HK-2 (cell line): ENCODE results near the gene PRCD.

Experiments used
- DNase-seq: peaks from one replicate; pipeline ENCODE4 v3.0.0-alpha.2; 2018; ENCODE audit not compliant: unreplicated experiment

The PRCD gene

DNA sequence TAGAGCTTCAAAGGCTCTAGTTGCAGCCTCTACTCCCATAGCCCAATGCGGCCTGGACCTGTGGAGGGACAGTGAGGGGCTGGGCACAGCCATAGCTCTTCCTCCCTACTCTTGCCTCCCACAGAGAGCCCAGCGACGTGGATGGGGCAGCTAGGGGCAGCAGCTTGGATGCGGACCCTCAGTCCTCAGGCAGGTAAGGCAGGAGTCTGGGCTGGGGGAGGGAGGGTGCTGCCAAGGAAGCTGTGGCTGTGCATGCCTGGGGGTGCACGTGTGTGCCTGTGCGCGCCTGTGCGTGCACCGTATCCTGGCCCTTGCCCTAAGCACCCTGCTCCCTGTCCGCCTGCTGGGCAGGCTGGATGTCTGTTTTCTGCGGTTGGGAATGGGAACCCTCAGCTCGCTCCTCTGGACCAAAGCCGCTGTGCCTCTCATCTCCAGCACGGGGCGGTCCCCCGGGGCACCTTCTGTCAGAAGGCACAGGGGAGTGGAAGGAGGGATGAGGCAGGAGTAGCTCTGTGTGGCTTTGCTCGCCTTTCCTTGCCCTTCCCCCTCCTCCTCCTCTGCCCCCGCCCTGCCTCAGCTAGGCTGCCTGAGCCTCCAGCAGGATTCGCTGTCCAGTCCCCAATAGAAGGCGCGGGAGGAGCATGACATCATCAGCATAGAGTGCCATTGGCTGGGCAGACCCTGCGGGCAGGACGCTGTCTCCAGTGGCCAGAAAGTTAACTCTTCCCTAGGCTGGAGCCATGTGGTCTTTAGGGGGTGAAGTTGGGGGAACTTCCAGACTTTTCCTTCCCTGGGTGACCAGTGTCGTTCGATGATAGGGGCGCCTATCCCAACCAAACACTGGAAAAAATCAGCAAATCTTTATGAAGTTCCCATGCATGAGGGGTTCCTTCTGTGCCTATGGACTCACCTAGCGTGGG is 797 bp downstream of the PRCD start:
- peak; percentile 93 for DNase-seq

GRCh38 chr17:76541739-76542454 is 2.1 kb downstream of the PRCD start:
- no peak for DNase-seq

GRCh38 chr17:76542566-76542971 is 2.7 kb downstream of the PRCD start:
- DNase-seq = no peak

- DNase-seq = no peak
These were observed 3.1 kb downstream of the PRCD start for GRCh38 chr17:76542984-76543383.

DNA sequence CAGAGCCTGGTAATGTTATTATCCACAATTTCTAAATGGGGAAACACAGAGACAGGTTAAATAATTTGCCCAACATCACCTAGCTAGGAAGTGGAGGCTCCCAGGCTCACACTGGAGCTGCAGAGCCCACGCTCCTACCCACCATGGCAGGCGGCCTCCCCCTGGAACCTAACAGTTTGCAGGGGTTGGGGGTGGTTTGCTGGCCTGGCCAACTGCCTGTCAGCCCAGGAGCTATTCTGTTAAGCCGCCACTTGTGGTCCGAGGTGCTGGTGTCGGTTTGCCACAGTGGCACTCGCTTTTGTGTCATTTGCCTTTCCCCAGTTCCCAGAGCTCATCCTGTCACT is 3.6 kb downstream of the PRCD start:
- no peak for DNase-seq

- DNase-seq = no peak
These were observed 4.1 kb downstream of the PRCD start for GRCh38 chr17:76543826-76544545.

DNA sequence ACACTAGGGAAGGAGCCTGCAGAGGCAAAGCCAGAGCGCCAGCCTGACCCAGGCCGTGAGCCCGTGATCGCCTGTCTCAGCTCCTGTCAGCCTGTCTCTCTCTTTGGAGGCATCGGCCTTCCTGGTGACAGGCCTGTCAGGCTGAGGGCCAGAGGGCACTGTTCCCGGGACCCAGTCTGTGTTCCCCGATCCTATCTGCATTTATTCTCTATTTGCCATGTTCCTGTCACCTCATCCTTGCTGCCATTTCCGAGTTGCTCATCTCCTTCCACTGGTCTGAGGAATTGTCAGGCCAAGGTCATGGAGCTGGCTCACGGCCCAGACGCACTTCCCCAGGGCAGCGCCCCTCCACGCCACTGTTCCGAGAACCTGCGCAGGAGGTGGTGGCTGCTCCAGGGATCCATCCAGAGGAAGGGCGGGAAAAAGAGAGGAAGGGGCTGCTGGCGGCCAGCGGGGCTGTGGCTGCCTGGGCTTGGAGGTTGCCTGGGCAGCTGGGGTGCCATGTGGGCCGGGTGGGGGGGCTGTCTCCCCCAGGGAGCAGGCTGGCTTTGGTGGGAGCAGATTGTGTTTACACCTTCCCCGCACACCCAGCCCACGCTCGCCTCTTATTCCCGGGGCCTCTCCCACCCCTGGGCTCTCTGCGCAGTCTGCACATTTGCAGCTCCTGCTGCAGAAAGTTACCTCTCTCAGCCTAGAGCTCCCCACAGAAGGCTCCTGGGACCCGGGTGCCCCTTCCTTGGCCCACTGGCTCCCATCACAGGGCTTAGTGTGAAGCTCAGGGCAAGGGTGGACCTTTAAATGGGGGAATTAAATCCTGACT is 4.9 kb downstream of the PRCD start:
- no peak for DNase-seq

DNA sequence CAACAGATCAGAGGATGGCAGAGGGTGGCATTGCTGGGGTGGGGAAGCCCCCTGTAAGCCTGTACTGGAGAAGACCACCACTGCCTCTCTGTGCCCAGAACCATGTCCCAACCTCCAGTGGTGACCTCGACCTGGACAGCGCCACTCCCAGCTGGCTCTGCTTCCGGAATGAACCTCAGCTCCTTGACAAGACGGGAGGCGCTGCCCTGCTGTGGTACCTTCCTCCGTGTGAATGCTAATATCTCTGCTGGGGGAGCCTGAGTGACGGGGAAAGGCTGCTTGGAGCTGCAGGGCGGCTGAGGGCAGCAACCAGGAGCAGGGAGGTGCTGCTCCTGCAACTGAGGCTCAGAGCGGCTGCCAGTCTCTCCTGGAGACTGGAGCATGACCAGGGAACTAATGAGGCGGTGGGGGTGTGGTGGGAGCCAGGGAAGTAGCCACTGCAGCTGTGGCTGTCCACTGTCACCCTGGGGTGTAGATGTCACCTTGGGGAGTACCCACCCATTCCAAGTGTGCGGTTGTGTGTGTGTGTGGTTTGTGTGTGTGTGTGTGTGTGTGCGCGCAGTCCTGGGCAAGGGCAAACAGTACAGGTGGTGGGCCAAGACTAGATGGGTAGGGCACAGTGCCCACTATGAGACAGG is 6.2 kb downstream of the PRCD start:
- DNase-seq = no peak

- no peak for DNase-seq
These were observed 6.8 kb downstream of the PRCD start for GRCh38 chr17:76546556-76547182.

DNA sequence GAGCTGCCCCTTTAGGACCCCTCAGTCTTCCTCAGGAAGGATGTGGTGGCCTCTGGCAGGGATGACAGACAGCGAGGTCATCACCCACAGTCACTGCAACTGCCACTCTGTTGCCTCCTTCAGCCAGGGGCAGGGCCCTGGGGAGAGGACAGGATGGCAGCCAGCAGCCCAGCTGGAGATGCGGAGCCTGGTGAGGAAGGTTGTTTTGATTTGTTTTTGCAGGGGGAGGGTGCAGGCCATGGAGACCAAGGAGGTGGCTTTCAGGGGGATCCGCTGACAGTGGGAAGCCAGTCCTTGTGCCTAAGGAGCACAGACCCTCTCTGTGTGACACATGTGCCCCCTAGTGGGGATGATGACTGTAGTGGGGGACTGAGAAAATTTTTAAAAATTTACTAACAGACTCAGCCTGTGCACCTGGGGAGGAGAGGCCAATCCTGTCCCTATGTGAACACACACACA is 7.4 kb downstream of the PRCD start:
- no peak for DNase-seq

DNA sequence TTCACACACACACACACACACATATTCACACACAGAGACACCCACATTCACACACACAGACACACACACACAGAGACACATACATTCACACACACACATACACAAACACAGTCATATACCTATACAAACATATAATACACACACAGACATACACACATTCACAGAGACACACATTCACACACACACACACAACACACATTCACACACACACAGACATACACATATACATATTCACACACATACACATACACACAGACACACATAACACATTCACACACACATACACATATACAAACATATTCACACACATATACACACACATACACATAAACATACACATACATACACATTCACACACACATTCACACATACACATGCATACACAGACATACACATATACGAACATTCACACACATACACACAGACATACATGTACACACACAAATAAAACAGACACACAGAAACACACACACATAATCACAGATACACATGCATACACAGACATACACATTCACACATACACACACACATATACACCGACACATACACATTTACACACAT is 7.9 kb downstream of the PRCD start:
- DNase-seq = no peak

DNA sequence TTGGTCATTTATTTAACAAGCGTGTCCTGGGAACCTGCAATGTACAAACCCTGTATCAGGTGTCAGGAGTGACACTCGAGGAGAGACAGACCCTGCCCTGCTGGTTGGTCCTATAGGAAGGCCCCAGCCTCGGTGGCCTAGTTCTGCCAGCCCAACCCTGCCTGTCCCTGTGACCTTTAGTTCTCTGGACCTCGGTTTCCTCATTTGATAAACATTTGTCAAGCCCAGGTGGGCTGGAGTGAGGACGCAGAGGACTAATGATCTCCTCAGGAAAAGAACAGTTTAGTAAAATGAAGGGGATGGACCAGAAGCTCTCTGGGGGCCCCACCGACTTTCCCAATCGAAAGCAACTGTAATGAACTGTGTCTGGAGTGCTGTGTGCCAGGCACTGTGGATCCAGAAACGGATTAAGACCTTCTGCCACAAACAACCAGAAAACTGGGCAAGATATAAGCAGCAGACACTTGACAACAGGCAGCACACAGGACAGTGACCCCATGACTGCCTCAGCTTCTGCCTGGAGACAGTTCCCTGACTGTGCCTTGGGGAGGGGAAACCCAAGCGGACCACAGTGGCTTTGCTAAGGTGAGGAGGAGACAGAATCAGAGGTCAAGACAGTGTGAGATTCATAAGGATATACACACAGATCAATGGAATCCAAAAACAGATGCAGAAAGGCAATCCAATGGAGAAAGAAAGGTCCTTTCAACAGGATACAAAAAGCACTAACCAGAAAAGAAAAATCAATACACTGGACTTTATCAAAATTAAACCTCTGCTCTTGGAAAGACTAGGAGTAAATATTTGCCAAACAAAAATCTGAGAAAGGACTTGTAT is 8.8 kb downstream of the PRCD start:
- DNase-seq = no peak

DNA sequence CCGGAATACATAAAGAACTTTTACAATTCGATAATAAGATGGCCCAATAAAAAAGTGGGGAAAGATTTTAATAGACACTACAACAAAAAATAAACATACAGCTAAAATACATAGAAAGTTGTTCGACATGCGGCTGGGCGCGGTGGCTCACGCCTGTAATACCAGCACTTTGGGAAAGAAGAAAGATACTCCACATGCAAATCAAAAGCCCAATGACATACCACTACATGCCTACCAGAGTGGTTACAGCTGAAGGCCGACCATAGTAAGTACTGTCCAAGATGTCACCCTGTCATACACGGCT is 9.3 kb downstream of the PRCD start:
- DNase-seq = no peak

DNA sequence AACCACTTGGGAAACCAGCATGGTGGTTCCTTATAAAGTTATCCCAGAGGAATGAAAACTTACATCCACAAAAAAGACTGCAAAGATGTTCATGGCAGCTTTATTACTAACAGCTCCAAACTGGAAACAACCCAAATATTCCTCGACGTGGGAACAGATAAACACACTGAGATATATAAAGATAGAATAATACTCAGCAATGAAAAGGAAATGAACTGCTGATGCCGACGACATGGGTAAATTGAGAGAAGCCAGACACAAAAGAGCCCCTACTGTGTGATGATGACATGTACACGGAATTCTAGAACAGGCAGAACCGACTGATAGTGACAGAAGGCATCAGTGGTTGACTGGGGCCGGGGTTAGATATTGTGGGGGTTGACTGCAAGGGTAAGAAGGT is 9.7 kb downstream of the PRCD start:
- DNase-seq = no peak

DNA sequence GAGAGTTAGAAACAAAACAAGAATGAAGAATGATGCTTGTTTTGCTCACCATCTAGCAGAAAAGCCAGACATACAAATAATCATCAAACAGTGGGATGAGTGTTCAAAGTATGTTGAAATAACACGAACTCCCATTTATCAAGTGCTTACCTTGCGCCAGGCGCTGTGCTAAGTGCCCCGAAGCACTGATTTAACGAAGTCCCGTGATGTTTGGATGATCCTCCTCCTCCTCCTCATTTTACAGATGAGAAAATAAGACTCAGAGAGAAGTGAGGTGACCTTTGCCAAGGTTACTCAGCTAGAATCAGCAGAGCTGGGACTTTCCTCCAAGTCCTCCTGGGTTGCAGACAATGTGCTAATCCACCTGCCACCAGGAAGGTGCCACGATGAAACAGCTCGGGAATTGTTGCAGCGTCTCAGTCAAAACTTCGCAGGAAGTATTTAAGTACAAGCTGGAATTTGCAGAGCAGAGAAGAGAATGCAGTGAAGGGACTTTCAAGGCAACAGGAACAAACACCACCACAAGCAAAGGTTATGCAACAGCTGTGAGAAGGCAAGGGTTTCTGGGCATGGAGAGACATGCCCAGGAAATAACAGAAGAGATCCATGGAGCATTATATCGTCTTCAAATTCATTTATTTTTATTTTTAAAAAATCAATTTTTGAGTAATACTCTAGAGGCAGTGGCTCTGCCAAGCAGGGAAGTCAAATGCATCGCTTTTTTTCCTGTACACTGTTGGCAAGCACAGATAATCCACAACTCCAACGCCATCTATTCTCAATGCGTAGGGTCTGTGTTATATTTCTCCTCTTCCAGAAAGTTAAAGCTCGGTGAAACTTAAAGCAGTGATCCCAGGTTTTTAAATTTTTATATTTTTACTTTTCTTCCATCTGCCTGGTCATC is 11.1 kb downstream of the PRCD start:
- no peak for DNase-seq

DNA sequence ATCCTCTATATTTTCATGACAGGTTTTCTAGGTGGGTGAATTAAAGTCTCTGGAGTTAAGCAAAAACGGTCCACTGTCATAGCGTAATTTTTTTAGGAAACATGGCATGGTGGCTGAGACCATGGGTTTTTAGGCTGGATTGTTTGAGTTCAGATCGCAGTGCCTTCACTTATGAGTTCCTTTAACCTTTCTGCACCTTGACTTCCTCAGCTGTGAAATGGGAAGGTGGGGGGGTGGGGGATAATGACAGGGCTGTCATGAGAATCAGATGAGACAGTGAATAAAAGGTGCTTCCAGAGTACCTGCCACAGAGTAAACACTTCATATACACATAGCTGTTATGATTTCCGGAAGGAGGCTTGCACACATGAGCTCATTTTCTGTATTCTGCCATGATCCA is 11.8 kb downstream of the PRCD start:
- DNase-seq = no peak

DNA sequence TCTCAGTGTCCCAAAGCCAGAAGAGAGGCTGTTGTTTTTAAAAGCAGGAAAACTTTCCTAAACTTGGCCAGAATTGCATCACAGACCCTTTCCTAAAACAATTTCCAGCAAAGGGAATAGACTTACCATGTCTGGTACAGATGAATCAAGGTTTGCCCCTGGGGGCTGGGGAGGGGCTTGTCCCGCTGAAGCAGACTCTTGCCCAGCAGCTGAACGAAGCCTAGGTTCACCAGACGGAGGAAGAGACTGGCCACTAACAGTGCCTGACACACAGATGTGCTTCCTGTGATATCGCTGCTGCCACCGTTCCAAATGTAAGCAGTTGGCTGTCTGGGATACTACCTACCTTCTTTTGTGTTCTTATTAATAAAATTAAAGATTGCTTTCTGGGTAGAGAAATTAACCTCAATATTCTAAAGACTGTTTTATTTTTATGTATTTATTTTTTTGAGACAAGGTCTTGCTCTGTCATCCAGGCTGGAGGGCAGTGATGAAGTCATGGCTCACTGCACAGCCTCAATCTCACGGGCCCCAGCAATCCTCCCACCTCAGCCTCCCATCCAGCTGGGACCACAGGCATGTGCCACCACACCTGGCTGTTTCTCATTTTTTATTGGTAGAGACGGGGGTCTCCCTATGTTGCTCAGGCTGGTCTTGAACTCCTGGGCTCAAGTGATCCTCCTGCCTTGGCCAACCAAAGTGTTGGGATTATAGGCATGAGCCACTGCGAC is 13.5 kb downstream of the PRCD start:
- DNase-seq = no peak

DNA sequence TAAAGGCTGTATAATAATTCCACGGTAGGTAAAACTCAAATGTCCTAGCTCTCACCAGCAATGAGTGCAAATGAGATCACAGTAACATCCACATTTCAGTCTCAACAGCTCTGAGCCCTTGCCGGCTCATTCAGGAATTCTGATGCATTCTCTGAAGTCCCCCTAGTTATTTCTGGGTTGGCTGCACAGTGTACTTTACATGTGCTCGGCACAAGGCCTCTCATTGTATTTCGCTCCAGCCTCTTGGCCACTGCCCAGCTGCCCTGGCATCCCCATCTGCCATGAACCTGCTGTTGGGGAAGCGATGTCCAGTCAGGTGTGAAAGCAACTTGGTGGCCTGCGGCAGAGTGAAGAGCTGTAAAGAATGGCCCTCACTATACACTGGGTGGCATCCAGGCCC is 14.3 kb downstream of the PRCD start:
- DNase-seq = no peak
